GM18858 (cell line): ENCODE results near the gene ALG11.
"Not testable (repeated sequence)": the region's sequence is repeated elsewhere in the genome, so short reads cannot be mapped to it uniquely, and the experiment has no call there.

Experiments used
- ATAC-seq: cut with Tn5 transposase; IDR thresholded peaks from one replicate; pipeline ENCODE4 v1.9.1; 2021; ENCODE audit not compliant: unreplicated experiment

The ALG11 gene, protein sequence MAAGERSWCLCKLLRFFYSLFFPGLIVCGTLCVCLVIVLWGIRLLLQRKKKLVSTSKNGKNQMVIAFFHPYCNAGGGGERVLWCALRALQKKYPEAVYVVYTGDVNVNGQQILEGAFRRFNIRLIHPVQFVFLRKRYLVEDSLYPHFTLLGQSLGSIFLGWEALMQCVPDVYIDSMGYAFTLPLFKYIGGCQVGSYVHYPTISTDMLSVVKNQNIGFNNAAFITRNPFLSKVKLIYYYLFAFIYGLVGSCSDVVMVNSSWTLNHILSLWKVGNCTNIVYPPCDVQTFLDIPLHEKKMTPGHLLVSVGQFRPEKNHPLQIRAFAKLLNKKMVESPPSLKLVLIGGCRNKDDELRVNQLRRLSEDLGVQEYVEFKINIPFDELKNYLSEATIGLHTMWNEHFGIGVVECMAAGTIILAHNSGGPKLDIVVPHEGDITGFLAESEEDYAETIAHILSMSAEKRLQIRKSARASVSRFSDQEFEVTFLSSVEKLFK

DNA sequence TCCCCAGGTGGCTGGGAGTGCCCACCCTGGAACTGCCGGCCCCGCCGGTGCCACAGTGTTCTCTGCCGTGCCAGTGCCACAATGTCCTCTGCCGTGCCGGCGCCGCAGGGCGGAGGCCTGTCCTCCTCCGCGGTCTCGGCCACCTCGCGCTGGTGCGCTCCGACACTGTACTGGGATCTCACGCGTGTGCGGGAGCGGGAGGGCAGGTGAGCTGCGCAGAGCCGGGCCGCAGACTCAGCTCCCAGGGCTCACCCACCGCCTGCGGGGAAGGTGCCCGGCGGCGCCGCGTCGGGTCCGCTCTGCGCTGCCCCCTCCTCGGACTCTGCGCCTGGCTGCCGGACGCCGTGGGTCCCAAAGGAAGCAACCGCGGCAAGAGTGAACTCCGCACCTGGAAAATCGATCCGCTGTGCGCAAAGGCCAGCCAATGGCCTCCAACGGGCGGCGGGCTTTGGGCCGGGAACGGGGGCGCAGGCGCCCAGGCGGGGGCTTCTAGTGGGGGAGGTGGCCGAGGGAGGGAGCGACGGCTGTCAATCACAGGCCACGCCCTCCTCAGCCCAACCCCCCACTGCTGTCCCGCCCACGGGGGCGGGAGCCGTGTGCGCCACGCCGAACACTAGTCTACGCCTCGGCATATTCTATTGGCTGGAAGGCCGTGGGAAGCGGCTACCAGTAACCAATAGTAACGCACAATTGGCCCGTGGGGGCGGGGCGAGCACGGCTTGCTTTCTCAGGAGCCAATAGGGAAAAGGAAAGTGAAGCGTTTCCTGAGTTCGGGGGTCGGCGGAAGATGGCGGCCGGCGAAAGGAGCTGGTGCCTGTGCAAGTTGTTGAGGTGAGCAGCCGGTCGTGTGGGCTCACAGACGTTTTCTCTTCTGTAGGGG, at the start of gene ALG11:
Gene ALG11 (plus strand): TSS at position 767 of the 880 bp plus-strand sequence. CDS start 21 bp downstream, at position 788.
- peak; percentile 98 for ATAC-seq

GRCh38 chr13:51966186-51966585, 46.0 kb upstream of the ALG11 start:
- no peak for ATAC-seq

DNA sequence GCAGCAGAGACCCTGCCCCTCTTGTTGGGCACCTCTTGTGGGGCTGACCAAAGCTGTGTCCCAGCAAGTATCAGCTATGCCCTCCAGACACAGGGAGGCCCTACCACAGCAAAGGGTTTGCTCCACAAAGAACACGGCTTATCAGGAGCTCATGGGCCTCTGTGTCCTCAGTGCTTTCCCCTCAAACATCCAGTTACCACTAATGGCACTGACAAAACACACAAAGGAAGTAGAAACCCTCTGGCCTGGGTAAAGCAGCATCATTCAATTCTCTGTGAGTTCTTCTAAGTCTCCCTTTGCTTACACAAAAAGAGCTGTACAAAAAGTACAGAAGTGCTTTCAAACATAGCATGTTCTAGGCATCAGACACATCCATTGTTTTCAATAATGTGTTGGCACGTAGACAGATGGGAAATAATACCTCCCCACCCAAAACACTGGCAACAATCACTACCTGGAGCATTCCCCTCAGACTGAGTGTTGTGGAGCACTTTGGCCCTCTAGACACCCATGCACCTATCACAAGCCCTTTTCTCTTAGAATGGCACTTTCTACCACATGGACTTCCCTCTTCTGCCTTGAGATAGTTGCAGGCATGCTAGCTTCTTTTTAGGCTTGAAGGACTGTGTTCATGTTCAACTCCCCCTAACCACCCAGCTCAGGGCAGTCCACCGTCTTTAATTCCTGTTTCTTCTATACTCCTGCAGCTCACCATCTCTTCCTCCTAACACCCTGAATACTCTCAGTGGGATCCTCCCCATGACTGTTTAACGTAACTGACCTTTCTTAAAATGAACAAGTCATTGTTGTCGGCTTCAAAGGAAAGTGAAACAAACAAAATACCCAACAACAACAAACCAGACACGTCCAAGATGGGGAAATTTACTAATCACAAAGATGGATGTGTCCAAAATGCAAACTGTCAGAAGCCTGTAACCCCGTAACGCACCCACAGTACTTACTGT, 44.4 kb upstream of the ALG11 start:
- ATAC-seq: no peak

- ATAC-seq: no peak
Measured at GRCh38 chr13:51970349-51970748, 41.8 kb upstream of the ALG11 start.

DNA sequence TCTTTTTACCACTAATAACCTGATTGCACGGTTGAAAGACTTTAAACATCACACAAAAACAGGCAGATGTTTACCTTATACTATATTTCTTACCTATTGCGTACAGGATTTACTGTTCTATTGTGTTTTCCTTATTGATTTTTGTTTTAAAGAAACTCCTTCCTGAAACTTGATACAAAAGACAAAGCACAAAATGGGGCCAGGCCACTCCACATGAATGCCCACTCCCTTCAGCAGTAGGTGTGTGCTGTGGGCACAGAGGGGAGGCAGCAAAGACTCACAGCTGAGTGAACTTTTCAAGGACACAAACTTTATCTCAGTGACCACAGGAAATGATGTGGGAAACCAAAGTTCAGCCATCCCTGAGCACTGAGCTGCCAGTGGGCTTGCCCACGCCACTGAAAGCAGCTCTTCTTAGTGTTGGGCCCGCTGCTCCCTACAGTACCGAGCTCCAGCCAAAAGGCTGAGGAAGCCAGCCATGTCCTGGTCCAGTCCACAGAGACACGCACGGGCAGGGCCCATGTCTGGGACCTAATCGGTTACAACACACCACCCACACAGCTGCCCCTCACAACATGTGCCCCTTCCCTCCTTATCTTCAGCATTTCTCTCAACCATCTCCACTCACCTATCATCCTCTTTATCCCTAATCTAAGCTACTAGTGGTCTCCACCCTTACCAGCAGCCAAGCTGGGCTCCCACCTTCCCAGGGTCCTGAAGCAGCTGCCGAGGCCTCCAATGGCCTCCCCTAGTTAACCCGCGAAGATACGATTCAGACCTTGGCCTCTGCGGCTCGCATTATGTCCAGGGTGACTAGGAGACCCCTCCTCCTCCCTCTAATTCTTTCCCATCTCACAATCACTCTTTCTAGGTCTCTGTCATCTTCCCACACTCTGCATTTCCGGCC, 40.4 kb upstream of the ALG11 start:
- ATAC-seq: no peak

GRCh38 chr13:51974482-51974881, 37.7 kb upstream of the ALG11 start:
- ATAC-seq: no peak

DNA sequence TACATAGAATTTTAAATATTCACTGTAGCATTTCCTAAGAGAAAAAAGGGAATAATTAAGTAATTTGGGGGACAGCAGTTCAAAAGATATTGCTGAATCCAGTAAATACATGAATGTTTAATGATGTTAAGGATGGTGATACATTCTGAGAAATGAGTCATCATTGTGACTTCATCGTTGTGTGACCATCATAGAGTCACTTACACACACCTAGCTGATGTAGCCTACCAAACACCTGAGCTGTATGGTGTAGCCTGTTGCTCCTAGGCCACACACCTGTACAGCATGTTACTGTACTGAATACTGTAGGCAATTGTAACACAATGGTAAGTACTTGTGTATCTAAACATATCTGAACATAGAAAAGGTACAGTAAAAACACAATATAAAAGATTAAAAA, 35.8 kb upstream of the ALG11 start:
- ATAC-seq: no peak

DNA sequence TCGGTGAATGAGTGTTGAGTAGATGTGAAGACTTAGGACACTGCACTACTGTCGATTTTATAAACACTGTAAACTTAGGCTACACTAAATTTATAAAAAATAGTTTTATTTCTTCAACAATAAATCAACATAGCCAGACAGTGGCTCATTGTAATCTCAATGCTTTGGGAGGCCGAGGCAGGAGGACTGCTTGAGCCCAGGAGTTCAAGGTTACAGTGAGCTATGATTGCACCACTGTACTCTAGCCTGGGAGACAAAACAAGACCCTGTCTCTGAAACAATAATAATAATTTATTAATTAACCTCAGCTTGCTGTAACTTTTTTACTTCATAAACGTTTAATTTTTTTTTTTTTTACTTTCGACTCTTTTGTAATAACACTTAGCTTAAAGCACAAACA, 35.3 kb upstream of the ALG11 start:
- no peak for ATAC-seq

DNA sequence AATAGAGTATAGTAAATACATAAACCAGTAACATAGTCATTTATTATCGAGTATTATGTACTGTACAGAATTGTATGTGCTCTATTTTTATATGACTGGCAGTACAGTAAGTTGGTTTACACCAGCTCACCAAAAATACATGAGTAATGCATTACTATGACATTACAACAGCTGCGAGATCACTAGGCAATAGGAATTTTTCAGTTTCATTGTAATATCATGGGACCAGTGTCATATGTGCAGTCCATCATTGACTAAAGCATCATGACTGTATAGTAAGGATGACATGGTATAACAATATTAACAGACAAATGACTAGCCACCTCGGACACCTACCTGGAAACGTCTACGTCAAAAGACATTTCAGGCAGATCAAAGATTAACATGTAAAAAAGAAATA, 34.6 kb upstream of the ALG11 start:
- no peak for ATAC-seq

GRCh38 chr13:51978796-51979556, 33.2 kb upstream of the ALG11 start:
- no peak for ATAC-seq

- ATAC-seq: no peak
Measured at GRCh38 chr13:51980908-51981307, 31.3 kb upstream of the ALG11 start.

GRCh38 chr13:51981355-51981754, 30.8 kb upstream of the ALG11 start:
- ATAC-seq: no peak

- not testable (repeated sequence) for ATAC-seq
Measured at GRCh38 chr13:51983292-51983691, 28.9 kb upstream of the ALG11 start.

- not testable (repeated sequence) for ATAC-seq
Measured at GRCh38 chr13:51984904-51985303, 27.3 kb upstream of the ALG11 start.

- no peak for ATAC-seq
Measured at GRCh38 chr13:51988988-51989618, 23.1 kb upstream of the ALG11 start.

DNA sequence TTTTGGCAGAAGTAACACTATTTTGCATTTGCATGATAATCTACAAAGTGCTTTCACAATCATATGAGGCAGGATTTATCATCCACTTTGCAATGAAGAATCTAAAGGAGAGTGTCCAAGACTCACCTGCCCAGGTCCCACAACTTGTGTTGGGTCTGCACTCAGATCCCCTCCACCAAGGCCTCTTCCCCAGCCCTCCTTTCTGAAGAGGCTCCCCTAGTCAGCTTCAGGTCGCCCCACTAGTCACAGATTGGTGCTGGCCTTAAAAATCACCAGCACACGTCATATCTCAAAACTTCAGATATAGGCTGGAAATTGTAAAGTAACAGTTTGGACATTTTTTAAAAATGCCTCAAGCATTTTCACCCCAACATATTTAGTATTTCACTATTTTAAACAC, 18.5 kb upstream of the ALG11 start:
- no peak for ATAC-seq

DNA sequence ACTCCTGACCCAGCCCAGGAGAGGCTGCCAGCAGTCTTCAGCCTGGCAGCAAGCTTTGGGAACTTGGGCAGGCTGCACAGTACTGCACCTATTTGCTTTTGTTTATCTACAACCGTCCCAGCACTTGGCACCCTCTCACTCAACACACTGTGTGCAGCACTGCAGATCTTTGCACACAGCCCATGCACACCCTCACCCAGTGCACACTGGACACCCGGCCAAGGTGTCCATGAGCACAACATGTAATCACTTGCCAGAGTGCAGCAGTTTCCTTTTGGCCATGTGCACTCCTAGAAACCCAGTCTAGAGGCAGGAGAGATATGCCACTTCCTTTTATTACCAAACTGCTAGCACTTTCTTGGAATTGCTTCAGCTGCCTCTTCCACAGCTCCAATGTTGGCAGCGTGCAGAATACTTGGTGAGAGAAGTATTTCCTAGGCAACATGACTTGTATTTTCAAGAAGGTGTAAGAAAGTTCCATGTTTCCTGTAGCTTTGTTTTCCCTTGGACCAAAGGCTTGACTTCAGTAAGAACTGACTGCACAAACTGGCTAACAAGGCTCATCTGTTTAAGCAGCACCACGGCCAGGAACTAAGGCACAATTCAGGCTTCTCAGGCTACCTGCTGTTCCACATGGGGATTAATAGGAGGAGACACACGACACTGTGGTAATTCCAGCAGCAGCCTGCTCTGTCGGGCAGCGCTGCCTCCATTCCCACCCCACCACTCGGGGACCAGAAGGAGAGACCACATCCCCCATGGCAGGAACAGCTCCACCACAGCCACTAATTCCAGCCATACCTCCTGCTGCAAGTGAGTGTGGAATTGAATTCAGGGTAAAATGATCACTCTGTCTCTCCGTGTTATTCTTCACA, 16.3 kb upstream of the ALG11 start:
- ATAC-seq: no peak
